K562 (cell line): ENCODE data around the gene SLC16A4. TPM values are rescaled to one million over a fixed set of nuclear protein-coding genes. Genes with fewer than 3 reads are reported as not detected.
A peak's percentile ranks its signal among the peaks of the same experiment; 100 is the strongest.

Experiments used
- CEBPB ChIP-seq: fragments of 450-650 bp; IDR thresholded peaks from 2 replicates; pipeline ENCODE4 v1.6.1; 2016; ENCODE audit warnings: missing genetic modification characterization, missing compliant biosample characterization
- CREM ChIP-seq: IDR thresholded peaks from 2 replicates; pipeline ENCODE4 v1.6.1; 2014; ENCODE audit warnings: antibody characterized with exemption, low read depth
- EHMT2 ChIP-seq: fragments of 450-650 bp; IDR thresholded peaks from 2 replicates; pipeline ENCODE4 v1.6.1; 2018; ENCODE audit warnings: antibody characterized with exemption
- FOXJ2 ChIP-seq: fragments of 200-800 bp; sonication (Bioruptor generic); IDR thresholded peaks from 2 replicates; pipeline ENCODE4 v1.6.1; 2016; ENCODE audit warnings: missing genetic modification characterization, missing compliant biosample characterization
- KDM1A ChIP-seq, 2 experiments: fragments of 450-650 bp; IDR thresholded peaks; 2 replicates each; pipeline ENCODE4 v1.6.1; 2016; ENCODE audit warnings: mild to moderate bottlenecking in 2 of 2
- KHSRP ChIP-seq: fragments of 450-650 bp; IDR thresholded peaks from 2 replicates; pipeline ENCODE4 v1.6.1; 2017
- MAFK ChIP-seq: IDR thresholded peaks from 2 replicates; pipeline ENCODE4 v1.6.1; 2011; ENCODE audit warnings: low read length, improper control_type of control experiment
- PTRF ChIP-seq: fragments of 450-650 bp; IDR thresholded peaks from 2 replicates; pipeline ENCODE4 v1.6.1; 2016; ENCODE audit warnings: mild to moderate bottlenecking, missing genetic modification characterization, missing compliant biosample characterization
- RBBP5 ChIP-seq: fragments of 200-600 bp; sonication (generic); IDR thresholded peaks from 2 replicates; pipeline ENCODE4 v1.6.1; 2012; ENCODE audit warnings: borderline replicate concordance, mild to moderate bottlenecking, low read length, control low read depth, inconsistent platforms; ENCODE audit not compliant: insufficient read depth, poor library complexity, severe bottlenecking
- SAFB ChIP-seq: fragments of 200-400 bp; formaldehyde crosslinking; IDR thresholded peaks from 2 replicates; pipeline ENCODE4 v1.6.1; 2017; ENCODE audit warnings: low read depth, low read length, borderline replicate concordance
- SOX6 ChIP-seq: fragments of 450-650 bp; IDR thresholded peaks from 2 replicates; pipeline ENCODE4 v1.6.1; 2014; ENCODE audit warnings: mild to moderate bottlenecking
- STAT5B ChIP-seq: fragments of 250-450 bp; sonication (Bioruptor Pico); IDR thresholded peaks from 2 replicates; pipeline ENCODE4 v1.8.0; 2021; ENCODE audit warnings: mild to moderate bottlenecking, inconsistent platforms
- TRIM24 ChIP-seq, 2 experiments: fragments of 450-650 bp; IDR thresholded peaks; 2 replicates each; pipeline ENCODE4 v1.6.1; 2016
- YY1 ChIP-seq, 3 experiments: IDR thresholded peaks; 2 replicates each; pipeline ENCODE4 v1.6.1; 2011; ENCODE audit warnings: low read length in 2 of 3, mild to moderate bottlenecking in 2 of 3, moderate library complexity in 2 of 3, borderline replicate concordance in 1 of 3, control low read depth in 1 of 3, low read depth in 1 of 3; ENCODE audit not compliant: insufficient read depth in 3 of 3, insufficient replicate concordance in 2 of 3, control insufficient read depth in 1 of 3, insufficient read length in 1 of 3; ENCODE audit errors: extremely low read depth in 1 of 3
- ZNF212 ChIP-seq: fragments of 450-650 bp; formaldehyde crosslinking; IDR thresholded peaks from 2 replicates; pipeline ENCODE4 v1.4.0; 2020; ENCODE audit warnings: mild to moderate bottlenecking
- ZNF23 ChIP-seq: fragments of 250-450 bp; sonication (Bioruptor Pico); IDR thresholded peaks from 2 replicates; pipeline ENCODE4 v1.4.0; 2020; ENCODE audit warnings: mild to moderate bottlenecking
- ZNF263 ChIP-seq: sonication (generic); formaldehyde crosslinking; IDR thresholded peaks from 2 replicates; pipeline ENCODE4 v1.8.0; 2022; ENCODE audit warnings: mild to moderate bottlenecking, missing genetic modification reagents, borderline replicate concordance
- ZNF316 ChIP-seq: fragments of 450-650 bp; IDR thresholded peaks from 2 replicates; pipeline ENCODE4 v1.6.1; 2016
- ZNF57 ChIP-seq: fragments of 450-650 bp; formaldehyde crosslinking; IDR thresholded peaks from 2 replicates; pipeline ENCODE4 v1.4.0; 2020; ENCODE audit warnings: mild to moderate bottlenecking, moderate library complexity
- ZNF717 ChIP-seq: fragments of 250-450 bp; sonication (Bioruptor Pico); IDR thresholded peaks from 2 replicates; pipeline ENCODE4 v1.5.0; 2021
- ZSCAN29 ChIP-seq: fragments of 450-650 bp; IDR thresholded peaks from 2 replicates; pipeline ENCODE4 v1.6.1; 2017
- polyA plus RNA-seq, 8 experiments: library from polyadenylated mRNA; depleted of rRNA in 4 of 8; stranded (reverse) in 5 of 8; unstranded in 3 of 8; fragments of >200 nt; fragmentation: Nextera tagmentation in 2 of 8; fragmentation: Illumina TruSeq in 1 of 8; extraction: Ambion mirVana in 2 of 8; extraction: Trizol in 1 of 8; gene quantifications; 2 replicates each; pipeline versions ENCODE4 v1.2.1 to v1.2.3, GENCODE V29; 2011 to 2014; ENCODE audit warnings: inconsistent platforms in 1 of 8, missing spikeins in 1 of 8
- total RNA-seq, 7 experiments: library from RNA; depleted of rRNA in 6 of 7; stranded (reverse); fragments of >200 nt in 6 of 7; fragmentation: Illumina TruSeq in 2 of 7; extraction: Trizol in 2 of 7; gene quantifications; 2 replicates each; pipeline versions ENCODE4 v1.2.1 to v1.2.3, GENCODE V29; 2011 to 2021; ENCODE audit warnings: low replicate concordance in 1 of 7
- TF ChIP-seq, protein P1 (sequence below): fragments of 450-650 bp; IDR thresholded peaks from 2 replicates; pipeline ENCODE4 v1.6.1; 2016
- TF ChIP-seq, protein P2 (sequence below): sonication (generic); formaldehyde crosslinking; IDR thresholded peaks from 2 replicates; pipeline ENCODE4 v1.4.0; 2020; ENCODE audit warnings: mild to moderate bottlenecking, missing genetic modification reagents
- TF ChIP-seq, protein P3 (sequence below), 2 experiments: fragments of 250-450 bp in 1 of 2; fragments of 450-650 bp in 1 of 2; sonication (Bioruptor Pico) in 1 of 2; IDR thresholded peaks; 2 replicates each; pipeline versions ENCODE4 v1.6.1 to v1.8.0; 2016 to 2021; ENCODE audit warnings: mild to moderate bottlenecking in 2 of 2, moderate library complexity in 2 of 2, missing compliant biosample characterization in 1 of 2, missing genetic modification characterization in 1 of 2
- TF ChIP-seq, protein P4 (sequence below): fragments of 450-650 bp; conservative IDR thresholded peaks from 2 replicates; pipeline ENCODE4 v1.6.1; 2016; ENCODE audit warnings: missing genetic modification characterization, low read depth, mild to moderate bottlenecking, missing compliant biosample characterization, moderate library complexity

Gene SLC16A4
- total and polyA plus RNA-seq, 9 of the 15 experiments (the other 6 are each of a cell fraction or from before 2014, with no cell fraction given): 0.04 to 0.31 (median 0.18) TPM; not detected in 1

DNA sequence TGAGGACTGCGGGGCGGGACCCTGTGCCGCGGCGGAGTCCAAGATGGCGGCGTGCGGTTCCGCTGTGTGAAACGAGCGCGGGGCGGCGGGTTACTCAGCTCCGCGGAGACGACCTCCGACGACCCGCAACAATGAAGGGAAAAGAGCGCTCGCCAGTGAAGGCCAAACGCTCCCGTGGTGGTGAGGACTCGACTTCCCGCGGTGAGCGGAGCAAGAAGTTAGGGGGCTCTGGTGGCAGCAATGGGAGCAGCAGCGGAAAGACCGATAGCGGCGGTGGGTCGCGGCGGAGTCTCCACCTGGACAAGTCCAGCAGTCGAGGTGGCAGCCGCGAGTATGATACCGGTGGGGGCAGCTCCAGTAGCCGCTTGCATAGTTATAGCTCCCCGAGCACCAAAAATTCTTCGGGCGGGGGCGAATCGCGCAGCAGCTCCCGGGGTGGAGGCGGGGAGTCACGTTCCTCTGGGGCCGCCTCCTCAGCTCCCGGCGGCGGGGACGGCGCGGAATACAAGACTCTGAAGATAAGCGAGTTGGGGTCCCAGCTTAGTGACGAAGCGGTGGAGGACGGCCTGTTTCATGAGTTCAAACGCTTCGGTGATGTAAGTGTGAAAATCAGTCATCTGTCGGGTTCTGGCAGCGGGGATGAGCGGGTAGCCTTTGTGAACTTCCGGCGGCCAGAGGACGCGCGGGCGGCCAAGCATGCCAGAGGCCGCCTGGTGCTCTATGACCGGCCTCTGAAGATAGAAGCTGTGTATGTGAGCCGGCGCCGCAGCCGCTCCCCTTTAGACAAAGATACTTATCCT is 51.2 kb downstream of the SLC16A4 start (continued):
- TF ChIP-seq, protein P1, sequence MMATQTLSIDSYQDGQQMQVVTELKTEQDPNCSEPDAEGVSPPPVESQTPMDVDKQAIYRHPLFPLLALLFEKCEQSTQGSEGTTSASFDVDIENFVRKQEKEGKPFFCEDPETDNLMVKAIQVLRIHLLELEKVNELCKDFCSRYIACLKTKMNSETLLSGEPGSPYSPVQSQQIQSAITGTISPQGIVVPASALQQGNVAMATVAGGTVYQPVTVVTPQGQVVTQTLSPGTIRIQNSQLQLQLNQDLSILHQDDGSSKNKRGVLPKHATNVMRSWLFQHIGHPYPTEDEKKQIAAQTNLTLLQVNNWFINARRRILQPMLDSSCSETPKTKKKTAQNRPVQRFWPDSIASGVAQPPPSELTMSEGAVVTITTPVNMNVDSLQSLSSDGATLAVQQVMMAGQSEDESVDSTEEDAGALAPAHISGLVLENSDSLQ: no peak
- TF ChIP-seq STAT5B (CRISPR knock-in tag): no peak
- TF ChIP-seq, protein P2, sequence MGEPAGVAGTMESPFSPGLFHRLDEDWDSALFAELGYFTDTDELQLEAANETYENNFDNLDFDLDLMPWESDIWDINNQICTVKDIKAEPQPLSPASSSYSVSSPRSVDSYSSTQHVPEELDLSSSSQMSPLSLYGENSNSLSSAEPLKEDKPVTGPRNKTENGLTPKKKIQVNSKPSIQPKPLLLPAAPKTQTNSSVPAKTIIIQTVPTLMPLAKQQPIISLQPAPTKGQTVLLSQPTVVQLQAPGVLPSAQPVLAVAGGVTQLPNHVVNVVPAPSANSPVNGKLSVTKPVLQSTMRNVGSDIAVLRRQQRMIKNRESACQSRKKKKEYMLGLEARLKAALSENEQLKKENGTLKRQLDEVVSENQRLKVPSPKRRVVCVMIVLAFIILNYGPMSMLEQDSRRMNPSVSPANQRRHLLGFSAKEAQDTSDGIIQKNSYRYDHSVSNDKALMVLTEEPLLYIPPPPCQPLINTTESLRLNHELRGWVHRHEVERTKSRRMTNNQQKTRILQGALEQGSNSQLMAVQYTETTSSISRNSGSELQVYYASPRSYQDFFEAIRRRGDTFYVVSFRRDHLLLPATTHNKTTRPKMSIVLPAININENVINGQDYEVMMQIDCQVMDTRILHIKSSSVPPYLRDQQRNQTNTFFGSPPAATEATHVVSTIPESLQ: no peak
- no peak for TF ChIP-seq CEBPB
- no peak for TF ChIP-seq FOXJ2 (tag)
- no peak for TF ChIP-seq ZNF23 (CRISPR knock-in tag)
- peak; percentile 97 for TF ChIP-seq RBBP5
- no peak for TF ChIP-seq ZSCAN29
- no peak for TF ChIP-seq KHSRP
- peak; percentile 96 to 99 (median 97) for TF ChIP-seq YY1 (IDR thresholded peaks at IDR 0.05; ENCODE audit: borderline replicate concordance in 1 of 3, control insufficient read depth in 1 of 3, extremely low read depth in 1 of 3, insufficient read depth in 3 of 3, insufficient read length in 1 of 3, insufficient replicate concordance in 2 of 3, low read depth in 1 of 3, low read length in 2 of 3)
- no peak for TF ChIP-seq ZNF717
- 0 out of 2 replicates have a peak, but pooled peaks have one; percentile 9 for TF ChIP-seq SOX6
- no peak for TF ChIP-seq EHMT2
- TF ChIP-seq SAFB: no peak
- 0 out of 2 replicates have a peak, but pooled peaks have one; percentile 13 for TF ChIP-seq ZNF316
- TF ChIP-seq, protein P3, sequence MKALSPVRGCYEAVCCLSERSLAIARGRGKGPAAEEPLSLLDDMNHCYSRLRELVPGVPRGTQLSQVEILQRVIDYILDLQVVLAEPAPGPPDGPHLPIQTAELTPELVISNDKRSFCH (CRISPR knock-in tag; IDR thresholded peaks at IDR 0.05): no peak
- TF ChIP-seq, protein P3 (tag; IDR thresholded peaks at IDR 0.05): no peak
- no peak for TF ChIP-seq MAFK
- no peak for TF ChIP-seq KDM1A (IDR thresholded peaks at IDR 0.05)
- 0 out of 2 replicates have a peak, but pooled peaks have one; percentile 22 for TF ChIP-seq ZNF263 (CRISPR knock-in tag)
- 0 out of 4 replicates have a peak, but pooled peaks of 1 of the 2 experiments have one; percentile 44 for TF ChIP-seq TRIM24 (IDR thresholded peaks at IDR 0.05)
- TF ChIP-seq ZNF57 (CRISPR knock-in tag): no peak
- no peak for TF ChIP-seq ZNF212 (CRISPR knock-in tag)
- TF ChIP-seq, protein P4, sequence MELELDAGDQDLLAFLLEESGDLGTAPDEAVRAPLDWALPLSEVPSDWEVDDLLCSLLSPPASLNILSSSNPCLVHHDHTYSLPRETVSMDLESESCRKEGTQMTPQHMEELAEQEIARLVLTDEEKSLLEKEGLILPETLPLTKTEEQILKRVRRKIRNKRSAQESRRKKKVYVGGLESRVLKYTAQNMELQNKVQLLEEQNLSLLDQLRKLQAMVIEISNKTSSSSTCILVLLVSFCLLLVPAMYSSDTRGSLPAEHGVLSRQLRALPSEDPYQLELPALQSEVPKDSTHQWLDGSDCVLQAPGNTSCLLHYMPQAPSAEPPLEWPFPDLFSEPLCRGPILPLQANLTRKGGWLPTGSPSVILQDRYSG (tag): no peak
- TF ChIP-seq CREM: peak; percentile 86
- TF ChIP-seq PTRF (tag): no peak
